GM21825 (cell line): ENCODE results near the gene RPL7L1.
A peak's percentile ranks its signal among the peaks of the same experiment; 100 is the strongest.
"Not testable (repeated sequence)": the region's sequence is repeated elsewhere in the genome, so short reads cannot be mapped to it uniquely, and the experiment has no call there.

Experiments
- ATAC-seq: cut with Tn5 transposase; IDR thresholded peaks from one replicate; pipeline ENCODE4 v1.9.1; 2021; ENCODE audit warnings: mild to moderate bottlenecking, moderate library complexity; ENCODE audit not compliant: unreplicated experiment

RPL7L1 gene

DNA sequence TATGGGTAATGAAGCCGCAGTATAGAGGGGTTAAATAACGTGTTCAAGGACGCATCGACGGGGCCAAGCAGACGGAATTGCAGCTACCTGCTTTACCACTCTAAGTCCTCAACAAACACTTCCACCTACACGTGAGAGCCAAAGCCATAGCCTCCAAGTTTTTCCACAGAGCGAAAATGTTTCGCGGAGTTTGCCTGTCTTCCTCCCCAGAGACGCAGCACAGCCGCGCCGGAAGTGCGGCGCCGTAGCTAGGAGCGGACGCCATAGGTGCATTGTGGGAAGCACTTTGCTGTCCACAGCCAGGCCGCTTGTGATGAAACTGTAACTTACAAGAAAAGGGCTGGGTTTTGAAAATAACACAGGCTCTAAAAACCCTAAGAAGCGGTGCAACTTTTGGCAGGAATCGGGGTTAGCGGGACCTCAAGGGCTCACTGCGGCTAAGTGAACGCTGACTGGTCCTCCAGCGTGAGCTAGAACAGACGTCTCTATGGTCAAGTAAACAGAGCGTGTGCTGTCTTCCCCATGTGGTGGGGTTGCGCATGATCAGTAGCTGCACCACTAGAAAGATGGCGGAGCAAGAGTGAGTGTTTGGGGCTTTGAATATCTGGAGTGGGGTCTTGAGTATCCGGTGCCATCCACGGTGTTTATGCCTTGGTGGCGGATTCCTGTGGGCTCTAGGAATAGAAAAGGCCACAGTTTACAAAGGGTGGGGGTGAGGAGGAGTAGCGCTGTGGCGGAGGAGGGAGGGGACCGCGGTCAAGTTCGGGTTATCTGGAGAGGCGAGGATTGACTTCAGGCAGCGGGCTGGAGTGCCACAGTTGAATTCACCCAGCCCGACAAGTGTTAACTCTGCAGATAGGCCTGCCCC, at the start of gene RPL7L1:
TSS of gene RPL7L1 (plus strand) at position 245 of the 868 bp plus-strand sequence. CDS start at position 540, 295 bp downstream.
- ATAC-seq, result peak; percentile 90

DNA sequence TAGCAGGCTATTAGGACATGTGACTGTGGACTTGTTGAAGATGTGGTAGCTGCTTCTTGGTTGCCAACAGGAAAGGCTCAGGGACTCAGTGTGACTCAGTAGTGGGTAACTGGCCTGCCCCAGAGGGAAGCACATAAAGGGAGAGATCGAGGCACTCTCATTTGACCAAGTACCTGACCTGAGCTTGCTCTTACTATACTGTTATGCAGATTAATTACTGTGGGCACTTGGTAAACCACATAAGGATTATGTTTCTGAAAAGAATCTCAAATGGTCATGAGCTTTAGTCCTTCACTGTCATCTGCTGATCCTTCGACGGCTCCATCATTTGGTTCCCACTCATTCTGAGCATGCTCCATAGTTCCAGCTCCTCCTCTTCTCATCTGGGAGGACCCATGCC, 48.2 kb upstream of the RPL7L1 start:
- ATAC-seq, result no peak

DNA sequence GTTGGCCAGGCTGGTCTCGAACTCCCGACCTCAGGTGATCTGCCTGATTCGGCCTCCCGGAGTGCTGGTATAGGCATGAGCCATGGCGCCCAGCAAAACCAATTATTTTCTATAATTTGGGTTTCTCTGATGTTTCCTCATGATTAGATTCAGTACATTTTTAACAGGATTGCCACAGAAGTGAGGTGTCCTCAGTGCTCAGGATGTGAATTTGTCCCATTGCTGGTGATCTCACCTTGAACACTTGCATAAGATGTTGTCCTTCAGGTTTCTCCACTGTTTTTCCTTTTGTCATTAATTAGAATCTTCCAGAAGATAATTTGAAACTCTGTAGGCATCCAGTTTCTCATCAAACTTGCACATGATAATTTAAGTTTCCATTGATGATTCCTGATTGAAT, 45.4 kb upstream of the RPL7L1 start:
- ATAC-seq, result no peak

DNA sequence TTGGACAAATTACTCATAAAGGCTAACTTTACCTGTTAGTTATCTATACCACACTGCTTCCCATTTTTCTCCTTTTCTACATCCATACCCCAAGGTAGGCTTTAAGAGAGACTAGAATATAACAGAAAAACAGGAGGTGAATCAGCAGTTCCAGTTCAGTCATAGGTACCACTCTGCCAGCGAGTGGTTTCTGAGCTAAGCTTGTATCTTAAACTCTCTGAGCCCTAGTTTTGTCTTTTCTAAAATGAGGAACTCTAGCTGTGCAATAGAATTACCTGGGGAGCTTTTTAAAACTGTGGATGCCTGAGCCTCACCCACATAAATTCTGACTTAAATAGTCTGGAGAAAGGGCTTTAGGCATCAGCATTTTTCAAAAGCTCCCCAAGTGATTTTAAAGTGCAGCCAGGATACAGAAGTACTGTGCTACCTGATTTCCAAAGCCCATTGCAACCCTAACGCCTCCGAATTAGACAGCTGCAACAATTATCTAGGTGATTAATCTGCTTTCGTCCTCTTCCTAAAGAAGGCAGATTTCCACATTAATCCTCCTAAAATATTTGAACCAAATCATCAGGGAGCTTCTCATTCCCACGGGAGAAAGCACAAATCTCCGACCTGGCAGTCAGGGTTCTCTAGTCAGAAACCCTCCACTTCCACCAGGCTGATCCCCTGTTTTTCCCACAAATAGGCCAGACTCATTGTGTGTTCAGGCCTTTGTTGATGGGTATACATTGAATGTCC, 37.4 kb upstream of the RPL7L1 start:
- no peak for ATAC-seq

DNA sequence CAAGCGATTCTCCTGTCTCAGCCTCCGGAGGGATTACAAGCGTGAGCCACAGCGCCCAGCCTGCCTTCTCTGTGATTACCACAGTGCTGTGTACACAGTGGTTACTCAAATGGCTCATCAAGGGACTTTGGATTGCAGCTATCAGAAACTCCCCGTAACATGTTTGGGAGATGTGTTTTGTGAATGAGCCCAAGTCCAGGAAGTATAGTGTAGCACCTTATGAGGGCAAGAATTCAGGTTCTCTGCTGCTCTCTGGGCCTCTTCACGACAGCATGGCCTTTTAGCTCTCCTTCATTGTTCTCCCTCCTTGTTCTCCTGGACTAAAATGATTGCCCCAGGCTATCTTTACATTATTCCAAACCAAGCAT, 34.1 kb upstream of the RPL7L1 start:
- no peak for ATAC-seq

DNA sequence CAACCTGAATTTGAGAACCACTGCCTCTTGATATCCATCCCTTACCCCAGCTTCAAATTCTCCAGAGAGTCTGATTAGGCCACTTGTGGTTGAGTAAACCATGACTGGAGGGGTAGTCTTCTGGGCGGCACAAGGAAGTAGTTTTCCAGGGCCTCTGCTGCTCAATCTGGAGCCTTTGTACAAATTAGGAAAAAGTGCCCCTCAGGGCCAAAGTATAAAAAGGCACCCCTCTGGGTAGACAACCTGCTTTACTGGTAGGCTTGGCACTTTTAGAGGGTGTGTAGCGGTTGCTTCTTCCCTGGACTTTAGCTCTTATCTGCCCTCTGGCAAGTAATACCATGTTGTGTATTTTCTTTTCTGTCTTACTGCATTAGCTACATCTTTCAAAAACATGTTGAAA, 32.9 kb upstream of the RPL7L1 start:
- no peak for ATAC-seq

DNA sequence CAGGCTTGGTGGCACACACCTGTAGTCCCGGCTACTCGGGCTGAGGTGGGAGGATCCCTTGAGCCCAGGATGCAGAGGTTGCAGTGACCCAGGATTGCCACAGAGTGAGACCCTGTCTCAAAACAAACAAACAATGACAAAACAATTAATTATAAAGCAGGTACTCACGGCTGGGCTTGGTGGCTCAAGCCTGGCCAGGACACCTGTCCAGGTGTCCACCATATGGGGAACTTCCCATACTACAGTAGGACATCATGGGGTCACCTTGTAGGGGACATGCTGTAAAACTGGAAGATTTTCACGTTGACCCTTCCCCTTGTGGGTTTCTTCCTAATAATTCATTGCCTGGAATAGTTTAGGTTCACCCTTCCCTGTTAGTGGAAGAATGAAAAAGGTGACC, 30.7 kb upstream of the RPL7L1 start:
- ATAC-seq, result no peak

DNA sequence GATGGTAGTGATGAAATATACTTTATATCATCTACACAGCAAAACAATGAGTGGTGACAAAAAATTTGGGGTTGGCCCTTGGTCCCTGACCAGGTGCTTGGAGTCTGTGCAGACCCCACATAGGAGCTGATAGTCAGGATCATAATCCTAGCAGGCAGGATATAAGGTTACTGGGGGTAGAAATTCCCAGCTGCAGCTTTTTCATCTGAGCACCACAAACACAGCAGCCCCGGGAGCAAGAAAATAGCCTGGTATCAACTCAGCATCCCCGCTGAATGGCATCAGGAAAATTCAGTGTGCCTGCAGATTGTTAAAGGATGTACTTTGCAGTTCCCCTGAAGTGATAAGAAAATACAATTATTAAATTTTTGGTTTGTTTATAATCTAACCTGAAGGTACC, 27.8 kb upstream of the RPL7L1 start:
- no peak for ATAC-seq

DNA sequence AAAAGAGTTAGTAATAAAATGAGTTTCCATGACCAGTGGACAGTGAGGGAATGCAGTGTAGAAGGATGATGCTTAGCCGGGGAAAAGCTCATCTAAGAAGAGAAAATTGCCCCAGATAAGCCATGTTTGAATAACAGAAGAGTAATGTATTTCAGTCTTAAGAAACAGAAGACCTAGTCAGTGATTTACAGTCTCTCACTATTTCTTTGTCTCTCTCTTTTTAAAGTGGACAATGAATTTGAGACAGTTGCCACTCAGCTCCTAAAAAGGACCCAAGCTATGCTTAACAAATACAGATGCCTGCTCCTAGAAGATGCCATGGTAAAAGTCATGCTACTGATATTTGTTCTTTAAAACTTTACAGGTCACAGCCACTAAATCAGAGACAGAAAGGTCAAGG, 19.4 kb upstream of the RPL7L1 start:
- ATAC-seq, result no peak

DNA sequence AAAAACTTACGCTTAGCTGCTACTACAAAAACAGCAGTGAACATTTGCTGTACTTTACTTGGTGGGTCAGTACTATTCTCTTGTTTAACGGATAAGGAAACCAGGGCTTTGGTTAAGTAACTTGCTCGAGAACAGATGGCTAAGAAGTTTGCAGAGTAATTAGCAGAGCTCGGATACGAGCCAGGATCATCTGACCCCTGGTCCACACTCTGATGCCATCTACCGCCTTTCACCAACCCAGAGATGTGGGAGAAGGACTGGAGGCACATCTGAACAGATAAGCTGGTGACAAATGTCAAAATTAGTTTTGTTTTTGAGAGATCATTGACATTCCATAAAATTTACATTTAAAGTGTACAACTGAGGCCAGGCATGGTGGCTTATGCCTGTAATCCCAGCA, 18.9 kb upstream of the RPL7L1 start:
- no peak for ATAC-seq

DNA sequence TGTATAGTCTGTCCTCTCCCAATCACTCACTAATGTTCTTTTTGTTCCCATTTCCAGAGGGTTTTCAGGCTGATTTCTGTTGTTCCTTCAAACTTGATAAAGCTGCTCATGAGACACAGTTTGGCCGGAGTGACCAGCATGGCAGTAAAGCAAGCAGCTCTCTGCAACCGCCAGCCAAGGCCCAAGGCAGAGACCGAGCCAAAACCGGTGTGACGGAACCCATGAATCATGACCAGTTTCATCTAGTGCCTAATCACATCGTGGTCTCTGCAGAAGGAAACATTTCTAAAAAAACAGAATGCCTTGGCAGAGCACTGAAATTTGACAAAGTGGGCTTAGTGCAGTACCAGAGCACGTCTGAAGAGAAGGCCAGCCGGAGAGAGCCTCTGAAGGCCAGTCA, 14.8 kb upstream of the RPL7L1 start:
- ATAC-seq, result no peak

DNA sequence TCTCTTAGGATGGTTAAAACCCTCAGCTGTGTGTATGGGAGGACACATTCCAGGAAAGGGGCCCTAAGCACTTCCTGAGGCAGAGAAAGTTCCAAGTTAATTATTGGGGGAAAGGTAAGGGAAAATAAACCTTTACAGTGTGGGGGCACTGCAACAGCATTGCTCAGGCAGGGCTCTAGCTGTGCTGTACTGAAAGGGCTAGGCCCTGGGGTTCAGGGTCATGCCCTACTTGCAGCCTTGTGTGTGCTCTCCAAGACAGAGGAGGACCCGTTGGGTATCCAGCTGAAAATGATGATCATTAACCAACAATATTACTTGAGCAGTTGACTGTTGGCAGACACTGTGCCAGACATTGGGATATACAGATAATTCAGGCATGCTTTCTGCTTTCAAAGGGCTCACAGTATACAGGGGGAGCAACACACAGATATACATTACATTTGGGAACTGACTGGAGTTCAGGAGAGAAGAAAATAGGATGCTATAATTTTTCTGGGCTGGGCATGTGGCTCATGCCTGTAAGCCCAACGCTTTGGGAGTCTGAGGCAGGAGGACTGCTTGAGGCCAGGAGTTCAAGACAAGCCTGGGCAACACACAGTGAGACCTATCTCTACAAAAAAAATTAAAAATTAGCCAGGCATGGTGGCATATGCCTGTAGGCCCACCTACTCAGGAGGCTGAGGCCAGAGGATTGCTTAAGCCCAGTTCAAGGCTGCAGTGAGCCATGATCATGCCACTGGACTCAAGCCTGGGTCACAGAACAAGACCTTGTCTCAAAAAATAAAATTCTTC, 9.1 kb upstream of the RPL7L1 start:
- no peak for ATAC-seq

DNA sequence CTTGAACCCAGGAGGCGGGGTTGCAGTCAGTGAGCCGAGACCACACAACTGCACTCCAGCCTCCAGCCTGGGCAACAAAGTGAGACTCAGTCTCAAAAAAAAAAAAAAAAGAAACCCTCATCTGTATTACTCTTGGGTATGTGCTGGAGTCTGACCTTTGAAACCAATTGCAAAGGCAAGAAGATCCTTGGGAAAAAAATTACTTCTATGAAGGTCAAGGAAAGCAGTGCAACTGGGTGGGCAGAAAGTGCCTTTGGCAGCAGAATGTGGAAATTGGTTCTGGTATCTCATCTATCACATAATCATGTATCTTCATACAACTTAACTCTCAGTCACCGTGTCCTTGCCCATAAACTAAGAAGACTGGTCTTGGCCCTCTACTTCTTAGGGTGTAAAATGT, 7.7 kb upstream of the RPL7L1 start:
- ATAC-seq, result no peak

DNA sequence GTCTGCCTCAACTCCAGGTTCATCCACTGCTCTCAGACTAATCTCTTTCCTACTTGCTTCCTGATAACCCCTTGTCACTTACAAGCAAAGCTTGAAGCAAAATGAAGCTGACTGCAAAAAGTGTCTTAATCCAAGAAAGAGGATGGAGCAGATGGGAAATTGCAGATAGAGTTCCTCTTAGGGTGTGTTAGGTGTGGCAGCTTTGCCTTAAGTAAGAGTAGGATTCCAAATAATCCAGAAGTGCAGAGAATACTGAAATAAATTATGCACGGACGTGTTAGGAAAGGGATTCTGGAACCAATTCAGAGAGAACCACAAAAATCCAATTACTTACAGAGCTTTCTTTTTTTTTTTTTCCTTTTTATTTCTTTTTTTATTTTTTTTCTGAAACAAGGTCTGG, 6.1 kb upstream of the RPL7L1 start:
- no peak for ATAC-seq

DNA sequence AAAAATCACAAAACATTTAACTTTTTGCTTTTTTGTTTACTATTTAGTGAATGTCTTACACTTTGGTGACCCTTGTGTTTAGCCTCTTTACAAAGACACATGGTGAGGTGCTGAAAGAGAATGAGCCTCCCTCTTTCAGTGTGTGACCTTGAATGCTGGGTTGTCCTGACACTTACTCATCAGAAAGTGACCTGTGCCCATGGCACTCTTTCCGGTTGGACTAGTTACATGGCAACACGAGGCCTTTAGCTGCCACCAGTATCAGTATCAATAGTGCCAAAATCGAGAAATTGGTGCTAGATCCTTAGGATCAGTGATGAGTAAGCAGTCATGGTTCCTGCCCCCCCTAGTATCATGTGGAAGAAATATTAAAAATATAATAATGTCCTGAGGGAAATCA, 1.7 kb upstream of the RPL7L1 start:
- no peak for ATAC-seq

DNA sequence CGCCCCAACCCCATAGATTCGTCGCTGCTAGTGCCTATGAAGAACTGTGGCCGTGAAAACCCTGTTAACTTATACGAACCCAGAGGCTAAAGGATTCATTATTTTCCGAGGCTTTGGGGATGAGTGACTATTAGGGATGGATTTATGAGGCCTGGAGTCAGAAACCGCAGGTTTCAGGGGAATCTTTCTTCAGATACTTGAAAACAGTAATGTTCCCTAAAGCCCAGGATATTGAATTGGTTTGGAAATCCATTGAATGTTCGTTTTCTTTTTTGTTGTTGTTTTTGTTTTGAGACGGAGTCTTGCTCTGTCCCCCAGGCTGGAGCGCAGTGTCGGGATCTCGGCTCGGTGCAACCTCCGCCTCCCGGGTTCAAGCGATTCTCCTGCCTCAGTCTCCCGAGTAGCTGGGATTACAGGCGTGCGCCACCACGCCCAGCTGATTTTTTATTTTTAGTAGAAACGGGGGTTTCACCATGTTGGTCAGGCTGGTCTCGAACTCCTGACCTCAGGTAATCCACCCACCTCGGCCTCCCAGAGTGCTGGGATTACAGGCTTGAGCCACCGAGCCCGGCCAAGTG, 913 bp downstream of the RPL7L1 start:
- ATAC-seq, result not testable (repeated sequence)

DNA sequence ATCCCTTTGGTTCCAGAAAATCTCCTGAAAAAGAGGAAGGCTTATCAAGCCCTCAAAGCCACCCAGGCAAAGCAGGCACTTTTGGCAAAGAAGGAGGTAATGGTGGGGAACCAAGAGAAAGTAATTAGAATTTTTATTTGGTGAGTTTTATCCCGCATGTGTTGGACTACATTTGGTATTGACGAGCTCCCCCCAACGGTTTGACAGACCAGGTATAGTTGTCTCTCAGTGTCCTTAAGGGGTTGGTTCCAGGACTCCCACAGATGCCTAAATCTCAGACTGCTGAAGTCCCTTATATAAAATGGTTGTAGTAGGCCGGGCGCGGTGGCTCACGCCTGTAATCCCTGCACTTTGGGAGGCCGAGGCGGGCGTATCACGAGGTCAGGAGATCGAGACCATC, 1.5 kb downstream of the RPL7L1 start:
- ATAC-seq, result not testable (repeated sequence)

DNA sequence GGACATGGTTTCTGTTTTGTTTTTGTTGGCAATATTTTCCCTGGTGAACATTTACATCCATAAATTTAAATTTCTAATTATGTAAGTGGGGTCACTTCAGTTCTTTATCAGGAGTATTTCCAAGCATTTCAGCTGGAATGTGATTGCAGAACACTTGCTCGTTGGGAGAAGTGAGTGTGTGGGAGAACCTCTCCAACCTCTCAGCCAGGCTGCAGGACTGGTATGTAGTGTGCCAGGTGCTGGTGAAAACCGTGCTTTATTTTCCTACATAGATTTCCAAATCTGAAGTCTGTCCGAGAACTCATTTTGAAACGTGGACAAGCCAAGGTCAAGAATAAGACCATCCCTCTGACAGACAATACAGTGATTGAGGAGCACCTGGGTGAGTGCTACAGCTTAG, 6.3 kb downstream of the RPL7L1 start:
- ATAC-seq, result no peak

DNA sequence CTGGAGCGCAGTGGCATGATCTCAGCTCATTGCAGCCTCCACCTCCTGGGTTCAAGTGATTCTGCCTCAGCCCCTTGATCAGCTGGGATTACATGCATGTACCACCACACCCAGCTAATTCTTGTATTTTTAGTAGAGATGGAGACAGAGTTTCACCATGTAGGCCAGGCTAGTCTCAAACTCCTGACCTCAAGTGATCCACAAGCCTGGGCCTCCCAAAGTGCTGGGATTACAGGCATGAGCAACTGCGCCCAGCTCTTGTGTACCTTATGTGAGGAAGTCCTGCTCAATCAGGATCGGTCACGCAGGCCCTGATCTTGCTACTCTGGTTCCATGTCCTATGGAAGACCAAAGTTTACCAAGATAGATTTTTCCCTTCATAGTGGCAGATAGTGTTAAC, 8.8 kb downstream of the RPL7L1 start:
- not testable (repeated sequence) for ATAC-seq

DNA sequence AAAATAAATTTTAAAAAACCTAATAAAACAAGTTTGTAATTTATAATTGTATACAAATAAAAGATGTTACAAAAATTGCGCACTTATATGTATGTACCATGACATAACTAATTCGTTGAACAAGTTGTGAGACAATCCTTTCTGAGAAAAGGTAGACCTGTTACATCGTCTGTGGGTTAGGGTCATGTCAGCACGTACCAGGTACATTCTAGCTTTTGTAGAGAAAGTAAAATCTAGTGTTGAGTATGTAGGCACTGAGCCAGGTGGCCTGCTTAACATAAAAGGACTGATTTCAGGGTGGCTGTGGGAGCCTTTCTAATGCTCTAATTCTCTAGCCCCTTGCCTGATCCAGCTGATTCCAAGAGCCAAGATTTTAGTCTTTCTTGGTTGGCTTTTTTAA, 10.4 kb downstream of the RPL7L1 start:
- no peak for ATAC-seq
